Breast epithelium (tissue), 3 donors: ENCODE measurements around the gene RAB33B.

Experiments
- CTCF ChIP-seq, 3 donors: fragments of 450-650 bp; IDR thresholded peaks; one replicate each; pipeline ENCODE4 v1.5.1; 2016 to 2017; ENCODE audit warnings: antibody characterized with exemption in 3 of 3, mild to moderate bottlenecking in 3 of 3, moderate library complexity in 3 of 3
- POLR2A ChIP-seq: fragments of 450-650 bp; IDR thresholded peaks from one replicate; pipeline ENCODE4 v1.6.1; 2016; ENCODE audit warnings: antibody characterized with exemption, mild to moderate bottlenecking, moderate library complexity
- POLR2AphosphoS5 ChIP-seq, 3 donors: sonication (generic); formaldehyde crosslinking; IDR thresholded peaks; one replicate each; pipeline ENCODE4 v1.6.1; 2017; ENCODE audit warnings: antibody characterized with exemption in 3 of 3

- TF ChIP-seq CTCF (IDR thresholded peaks at IDR 0.05) (peak; percentile 20 to 60 (median 54)), POLR2A (no peak), POLR2AphosphoS5 (IDR thresholded peaks at IDR 0.05) (no peak)
These were observed 915 bp upstream of the RAB33B start for GRCh38 chr4:139453041-139453370.
